SK-N-SH (cell line): Measurements from ENCODE around the gene ALG13. TPM values are rescaled to one million over a fixed set of nuclear protein-coding genes. Genes with fewer than 3 reads are reported as not detected.

Experiments
- CTCF ChIA-PET: fragments of 300-600, 350-600 bp; formaldehyde crosslinking; extraction: SDS; loops from one replicate; lab custom pipeline; 2021; lab: Yijun Ruan, JAX
- POLR2A ChIA-PET: fragments of 350-600 bp; sonication (Branson Sonifier 250); formaldehyde crosslinking; extraction: SDS; loops from one replicate; lab custom pipeline; 2020; ENCODE audit warnings: antibody characterized with exemption, inconsistent platforms; lab: Yijun Ruan, JAX
- DNase-seq: peaks from one replicate; pipeline ENCODE4 v3.0.0; 2012
- H2AFZ ChIP-seq: fragments of 200-600 bp; sonication (generic); 2 replicates; pipeline ENCODE4 v1.8.1; 2016; ENCODE audit warnings: antibody characterized with exemption, mild to moderate bottlenecking, low read depth
- H3F3A ChIP-seq: fragments of 200-600 bp; sonication (generic); replicated peaks from 2 replicates; pipeline ENCODE3; 2016; ENCODE audit warnings: antibody characterized with exemption, mild to moderate bottlenecking; ENCODE audit not compliant: insufficient read depth
- H3K27ac ChIP-seq, 2 experiments: fragments of 200-500 bp in 1 of 2; fragments of 200-600 bp in 1 of 2; sonication (Bioruptor generic) in 1 of 2; sonication (generic), shearing (Covaris generic) in 1 of 2; 2 replicates each; pipeline versions ENCODE4 v1.5.1 to v1.6.1; 2014 to 2016; ENCODE audit warnings: low read depth in 2 of 2, inconsistent platforms in 1 of 2, low read length in 1 of 2, mild to moderate bottlenecking in 1 of 2, mixed read lengths in 1 of 2
- H3K27me3 ChIP-seq: fragments of 200-600 bp; sonication (generic), shearing (Covaris generic); 2 replicates; pipeline ENCODE4 v1.6.1; 2016; ENCODE audit warnings: mixed run types; ENCODE audit not compliant: insufficient read depth
- H3K36me3 ChIP-seq, 2 experiments: fragments of 200-500 bp in 1 of 2; fragments of 200-600 bp in 1 of 2; sonication (Bioruptor generic) in 1 of 2; sonication (generic) in 1 of 2; replicated peaks in 1 of 2; 2 replicates each; pipeline versions ENCODE3 to v1.5.1; 2014 to 2016; ENCODE audit warnings: low read length in 1 of 2, mild to moderate bottlenecking in 1 of 2; ENCODE audit not compliant: insufficient read depth in 2 of 2, control insufficient read depth in 1 of 2
- H3K4me1 ChIP-seq, 2 experiments: fragments of 200-500 bp in 1 of 2; fragments of 200-600 bp in 1 of 2; sonication (Bioruptor generic) in 1 of 2; sonication (generic), shearing (Covaris generic) in 1 of 2; 2 replicates each; pipeline versions ENCODE4 v1.5.1 to v1.6.1; 2014 to 2016; ENCODE audit warnings: low read depth in 1 of 2, low read length in 1 of 2, mixed run types in 1 of 2; ENCODE audit not compliant: insufficient read depth in 2 of 2, control insufficient read depth in 1 of 2
- H3K4me2 ChIP-seq: fragments of 200-600 bp; sonication (generic), shearing (Covaris generic); 2 replicates; pipeline ENCODE4 v1.6.1; 2017; ENCODE audit warnings: mixed run types
- H3K4me3 ChIP-seq, 2 experiments: fragments of 200-500 bp in 1 of 2; fragments of 200-600 bp in 1 of 2; sonication (Bioruptor generic) in 1 of 2; sonication (generic), shearing (Covaris generic) in 1 of 2; 2 replicates each; pipeline versions ENCODE4 v1.5.1 to v1.8.1; 2014 to 2016; ENCODE audit warnings: low read depth in 2 of 2, inconsistent platforms in 1 of 2, low read length in 1 of 2, mild to moderate bottlenecking in 1 of 2, mixed read lengths in 1 of 2, moderate library complexity in 1 of 2
- H3K79me2 ChIP-seq: fragments of 200-600 bp; sonication (generic); 2 replicates; pipeline ENCODE4 v1.8.1; 2017; ENCODE audit warnings: mild to moderate bottlenecking; ENCODE audit not compliant: insufficient read depth
- H3K9ac ChIP-seq: fragments of 200-600 bp; sonication (generic); 2 replicates; pipeline ENCODE4 v1.6.1; 2017; ENCODE audit warnings: mixed run types
- H3K9me2 ChIP-seq: fragments of 200-600 bp; sonication (generic); 2 replicates; pipeline ENCODE4 v1.6.1; 2017; ENCODE audit warnings: mixed run types
- H3K9me3 ChIP-seq: fragments of 200-600 bp; sonication (generic); 2 replicates; pipeline ENCODE4 v1.6.1; 2017; ENCODE audit warnings: mixed run types, mild to moderate bottlenecking, moderate library complexity
- H4K20me1 ChIP-seq: fragments of 200-600 bp; sonication (generic); 2 replicates; pipeline ENCODE4 v1.6.1; 2017; ENCODE audit warnings: mild to moderate bottlenecking, mixed run types; ENCODE audit not compliant: insufficient read depth
- EZH2phosphoT487 ChIP-seq: fragments of 200-600 bp; sonication (generic); IDR thresholded peaks from 2 replicates; pipeline ENCODE4 v1.6.1; 2017; ENCODE audit warnings: low read depth, mixed run types, mild to moderate bottlenecking, antibody characterized with exemption, moderate library complexity, borderline replicate concordance
- FOSL2 ChIP-seq: IDR thresholded peaks from 2 replicates; pipeline ENCODE4 v1.4.0; 2012; ENCODE audit warnings: low read depth, mild to moderate bottlenecking, moderate library complexity, borderline replicate concordance
- JUND ChIP-seq: IDR thresholded peaks from 2 replicates; pipeline ENCODE4 v1.4.0; 2012
- MXI1 ChIP-seq: IDR thresholded peaks from 2 replicates; pipeline ENCODE4 v1.6.1; 2012; ENCODE audit warnings: mild to moderate bottlenecking, low read depth, low read length, improper control_type of control experiment
- NRF1 ChIP-seq: IDR thresholded peaks from 2 replicates; pipeline ENCODE4 v1.6.1; 2012; ENCODE audit warnings: low read depth, mild to moderate bottlenecking, low read length
- POLR2AphosphoS5 ChIP-seq: IDR thresholded peaks from 2 replicates; pipeline ENCODE4 v1.6.1; 2012; ENCODE audit warnings: low read depth, low read length
- RCOR1 ChIP-seq: fragments of 150-350 bp; IDR thresholded peaks from 2 replicates; pipeline ENCODE4 v1.6.1; 2017; ENCODE audit warnings: antibody characterized with exemption, low read length
- RFX5 ChIP-seq: IDR thresholded peaks from 2 replicates; pipeline ENCODE4 v1.6.1; 2012; ENCODE audit warnings: mild to moderate bottlenecking, improper control_type of control experiment, low read length
- SMC3 ChIP-seq: IDR thresholded peaks from 2 replicates; pipeline ENCODE4 v1.6.1; 2012; ENCODE audit warnings: low read depth, low read length, improper control_type of control experiment
- TAF1 ChIP-seq: IDR thresholded peaks from 2 replicates; pipeline ENCODE4 v1.6.1; 2012; ENCODE audit warnings: low read depth, mild to moderate bottlenecking, low read length, moderate library complexity, borderline replicate concordance
- TEAD4 ChIP-seq: IDR thresholded peaks from 2 replicates; pipeline ENCODE4 v1.4.0; 2012; ENCODE audit warnings: mild to moderate bottlenecking, borderline replicate concordance; ENCODE audit not compliant: insufficient read depth
- WGBS: methylation state at CpG from one replicate; pipeline ENCODE4 v1.1.6; 2017; ENCODE audit warnings: low lambda C conversion rate; 5-methylcytosine and 5-hydroxymethylcytosine counted together
- polyA plus RNA-seq, 3 experiments: library from polyadenylated mRNA; depleted of rRNA; stranded (reverse); fragments of >200 nt; gene quantifications; 2 replicates each; pipeline ENCODE4 v1.2.3, GENCODE V29; 2012
- TF ChIP-seq, protein P1 (sequence below): fragments of 150-350 bp; IDR thresholded peaks from 2 replicates; pipeline ENCODE4 v1.6.1; 2017; ENCODE audit warnings: antibody characterized with exemption, low read length, low read depth, borderline replicate concordance
- TF ChIP-seq, protein P2 (sequence below): fragments of 150-350 bp; IDR thresholded peaks from 2 replicates; pipeline ENCODE4 v1.6.1; 2016; ENCODE audit warnings: mild to moderate bottlenecking, low read depth, low read length
- TF ChIP-seq, protein P3 (sequence below): fragments of 200-600 bp; sonication (generic); IDR thresholded peaks from 2 replicates; pipeline ENCODE4 v1.6.1; 2017; ENCODE audit warnings: antibody characterized with exemption, mild to moderate bottlenecking, moderate library complexity
- TF ChIP-seq, protein P4 (sequence below): IDR thresholded peaks from 2 replicates; pipeline ENCODE4 v1.4.0; 2012; ENCODE audit warnings: low read depth
- TF ChIP-seq, protein P5 (sequence below): IDR thresholded peaks from 2 replicates; pipeline ENCODE4; 2012

Gene ALG13
- polyA plus RNA-seq, 1 of the 3 experiments (the other 2 are of a cell fraction): 76.7 TPM

DNA sequence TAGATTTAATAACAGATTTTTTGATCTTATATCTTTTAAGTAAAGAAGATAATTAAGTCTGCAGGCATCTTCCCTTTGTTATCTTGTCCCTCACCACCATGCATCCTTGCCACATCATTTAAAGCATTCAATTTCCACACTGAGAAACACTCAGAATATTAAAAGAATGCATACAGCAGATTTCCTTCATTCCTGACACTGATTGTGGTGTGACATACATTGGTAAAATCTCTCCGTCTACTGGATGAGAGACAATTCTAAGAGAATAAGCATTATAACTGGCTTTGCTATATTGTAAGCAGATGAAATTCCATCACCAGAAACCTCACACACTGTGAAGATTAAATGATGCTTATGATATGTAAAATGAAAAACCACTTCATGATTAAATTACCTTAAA is 97.6 kb downstream of the ALG13 start:
- Histone ChIP-seq H3K9me2 (no peaks in the 10 kb centered on the region), H3K36me3 (no peaks in the 10 kb centered on the region), H3F3A (no peaks in the 10 kb centered on the region), H3K9ac (no peak overlapping the region), H3K4me3 (no peak overlapping the region), H3K4me1 (no peaks in the 10 kb centered on the region), H2AFZ (no peak overlapping the region), H3K27ac (no peak overlapping the region), H3K4me2 (no peak overlapping the region), H3K79me2 (no peaks in the 10 kb centered on the region), H4K20me1 (no peaks in the 10 kb centered on the region), H3K27me3 (peaks cover 5% of the 10 kb centered on the region; the same call in 1 of the 2 replicates), H3K9me3 (no peaks in the 10 kb centered on the region)
- ChIA-PET POLR2A (no interaction called here), CTCF (no interaction called here)
- WGBS: 52% methylated on average over 1 of the region's 1 CpG
- DNase-seq: no peak
- TF ChIP-seq, protein P1, sequence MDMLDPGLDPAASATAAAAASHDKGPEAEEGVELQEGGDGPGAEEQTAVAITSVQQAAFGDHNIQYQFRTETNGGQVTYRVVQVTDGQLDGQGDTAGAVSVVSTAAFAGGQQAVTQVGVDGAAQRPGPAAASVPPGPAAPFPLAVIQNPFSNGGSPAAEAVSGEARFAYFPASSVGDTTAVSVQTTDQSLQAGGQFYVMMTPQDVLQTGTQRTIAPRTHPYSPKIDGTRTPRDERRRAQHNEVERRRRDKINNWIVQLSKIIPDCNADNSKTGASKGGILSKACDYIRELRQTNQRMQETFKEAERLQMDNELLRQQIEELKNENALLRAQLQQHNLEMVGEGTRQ: no peak
- TF ChIP-seq, protein P2, sequence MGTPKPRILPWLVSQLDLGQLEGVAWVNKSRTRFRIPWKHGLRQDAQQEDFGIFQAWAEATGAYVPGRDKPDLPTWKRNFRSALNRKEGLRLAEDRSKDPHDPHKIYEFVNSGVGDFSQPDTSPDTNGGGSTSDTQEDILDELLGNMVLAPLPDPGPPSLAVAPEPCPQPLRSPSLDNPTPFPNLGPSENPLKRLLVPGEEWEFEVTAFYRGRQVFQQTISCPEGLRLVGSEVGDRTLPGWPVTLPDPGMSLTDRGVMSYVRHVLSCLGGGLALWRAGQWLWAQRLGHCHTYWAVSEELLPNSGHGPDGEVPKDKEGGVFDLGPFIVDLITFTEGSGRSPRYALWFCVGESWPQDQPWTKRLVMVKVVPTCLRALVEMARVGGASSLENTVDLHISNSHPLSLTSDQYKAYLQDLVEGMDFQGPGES: no peak
- TF ChIP-seq RFX5: no peak
- no peak for TF ChIP-seq MXI1
- TF ChIP-seq SMC3: no peak
- TF ChIP-seq, protein P3, sequence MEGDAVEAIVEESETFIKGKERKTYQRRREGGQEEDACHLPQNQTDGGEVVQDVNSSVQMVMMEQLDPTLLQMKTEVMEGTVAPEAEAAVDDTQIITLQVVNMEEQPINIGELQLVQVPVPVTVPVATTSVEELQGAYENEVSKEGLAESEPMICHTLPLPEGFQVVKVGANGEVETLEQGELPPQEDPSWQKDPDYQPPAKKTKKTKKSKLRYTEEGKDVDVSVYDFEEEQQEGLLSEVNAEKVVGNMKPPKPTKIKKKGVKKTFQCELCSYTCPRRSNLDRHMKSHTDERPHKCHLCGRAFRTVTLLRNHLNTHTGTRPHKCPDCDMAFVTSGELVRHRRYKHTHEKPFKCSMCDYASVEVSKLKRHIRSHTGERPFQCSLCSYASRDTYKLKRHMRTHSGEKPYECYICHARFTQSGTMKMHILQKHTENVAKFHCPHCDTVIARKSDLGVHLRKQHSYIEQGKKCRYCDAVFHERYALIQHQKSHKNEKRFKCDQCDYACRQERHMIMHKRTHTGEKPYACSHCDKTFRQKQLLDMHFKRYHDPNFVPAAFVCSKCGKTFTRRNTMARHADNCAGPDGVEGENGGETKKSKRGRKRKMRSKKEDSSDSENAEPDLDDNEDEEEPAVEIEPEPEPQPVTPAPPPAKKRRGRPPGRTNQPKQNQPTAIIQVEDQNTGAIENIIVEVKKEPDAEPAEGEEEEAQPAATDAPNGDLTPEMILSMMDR: no peak
- no peak for TF ChIP-seq TEAD4

DNA sequence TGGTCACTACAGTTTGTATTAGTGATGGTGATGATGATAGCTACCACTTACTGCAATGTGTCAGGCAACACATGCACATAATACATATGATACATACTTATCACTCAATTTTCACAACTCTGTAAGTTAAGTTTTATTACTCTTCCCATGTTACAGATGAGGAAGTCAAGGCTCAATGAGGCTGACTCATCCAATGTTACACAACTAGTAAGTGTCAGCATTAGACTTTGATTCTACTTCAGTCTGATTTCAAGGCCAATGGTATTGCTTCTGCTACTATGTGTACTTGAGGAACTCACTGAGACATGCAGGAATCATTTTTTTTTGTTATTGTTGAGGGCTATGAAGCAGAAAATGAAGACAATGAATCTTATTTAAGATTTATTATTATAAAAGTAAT is 98.6 kb downstream of the ALG13 start:
- CTCF ChIA-PET: no interaction called here

More for the DNA sequence above, 98.6 kb downstream of the ALG13 start:
- no peak for DNase-seq
- Histone ChIP-seq H2AFZ (no peak overlapping the region), H3K9me3 (no peaks in the 10 kb centered on the region), H3K4me3 (no peak overlapping the region), H3K4me2 (no peak overlapping the region), H3K4me1 (no peaks in the 10 kb centered on the region), H3K9me2 (no peaks in the 10 kb centered on the region), H4K20me1 (no peaks in the 10 kb centered on the region), H3K9ac (no peak overlapping the region), H3K27ac (no peak overlapping the region), H3K79me2 (no peaks in the 10 kb centered on the region), H3K36me3 (no peaks in the 10 kb centered on the region), H3K27me3 (peaks cover 5% of the 10 kb centered on the region; the same call in 1 of the 2 replicates), H3F3A (no peaks in the 10 kb centered on the region)
- POLR2A ChIA-PET: no interaction called here
- TF ChIP-seq RFX5 (no peak), POLR2AphosphoS5 (no peak), FOSL2 (no peak), TEAD4 (no peak), JUND (no peak), TAF1 (no peak), NRF1 (no peak), RCOR1 (no peak), EZH2phosphoT487 (no peak)
- TF ChIP-seq, protein P4, sequence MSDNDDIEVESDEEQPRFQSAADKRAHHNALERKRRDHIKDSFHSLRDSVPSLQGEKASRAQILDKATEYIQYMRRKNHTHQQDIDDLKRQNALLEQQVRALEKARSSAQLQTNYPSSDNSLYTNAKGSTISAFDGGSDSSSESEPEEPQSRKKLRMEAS: no peak
- TF ChIP-seq, protein P5, sequence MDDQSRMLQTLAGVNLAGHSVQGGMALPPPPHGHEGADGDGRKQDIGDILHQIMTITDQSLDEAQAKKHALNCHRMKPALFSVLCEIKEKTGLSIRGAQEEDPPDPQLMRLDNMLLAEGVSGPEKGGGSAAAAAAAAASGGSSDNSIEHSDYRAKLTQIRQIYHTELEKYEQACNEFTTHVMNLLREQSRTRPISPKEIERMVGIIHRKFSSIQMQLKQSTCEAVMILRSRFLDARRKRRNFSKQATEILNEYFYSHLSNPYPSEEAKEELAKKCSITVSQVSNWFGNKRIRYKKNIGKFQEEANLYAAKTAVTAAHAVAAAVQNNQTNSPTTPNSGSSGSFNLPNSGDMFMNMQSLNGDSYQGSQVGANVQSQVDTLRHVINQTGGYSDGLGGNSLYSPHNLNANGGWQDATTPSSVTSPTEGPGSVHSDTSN: no peak
